Bronchial epithelial cell (primary cell): ENCODE data around the gene SEC14L1. TPM values are rescaled to one million over a fixed set of nuclear protein-coding genes. Genes with fewer than 3 reads are reported as not detected.
"Not testable (repeated sequence)": the region's sequence is repeated elsewhere in the genome, so short reads cannot be mapped to it uniquely, and the experiment has no call there.

ENCODE experiments used
- DNase-seq: peaks from one replicate; pipeline ENCODE4 v3.0.0-alpha.2; 2010; ENCODE audit warnings: low read depth
- FAIRE-seq: peaks from 2 replicates; lab custom pipeline; 2011; peaks lifted over from hg19 to GRCh38; lab: Jason Lieb, UNC
- H3K27me3 ChIP-seq: 2 replicates; pipeline ENCODE4 v1.5.1; 2011; ENCODE audit warnings: low read length; ENCODE audit not compliant: control insufficient read depth, insufficient read depth
- H3K36me3 ChIP-seq: 2 replicates; pipeline ENCODE4 v1.5.1; 2011; ENCODE audit warnings: low read length; ENCODE audit not compliant: control insufficient read depth, insufficient read depth
- H3K4me3 ChIP-seq: 2 replicates; pipeline ENCODE4 v1.5.1; 2011; ENCODE audit warnings: mild to moderate bottlenecking, low read depth, low read length, control low read depth
- CTCF ChIP-seq: IDR thresholded peaks from 2 replicates; pipeline ENCODE4 v1.5.1; 2011; ENCODE audit warnings: mild to moderate bottlenecking, moderate library complexity, low read length, control low read depth, inconsistent platforms; ENCODE audit not compliant: insufficient read depth, severe bottlenecking
- total RNA-seq: library from RNA; depleted of rRNA; stranded (reverse); fragments of >200 nt; gene quantifications from 2 replicates; pipeline ENCODE4 v1.2.1, GENCODE V29; 2014

The SEC14L1 gene
- total RNA-seq, 1 donor from 2014 or later, result 21.6 TPM

- Histone ChIP-seq H3K4me3 (no peak overlapping the region), H3K27me3 (no peaks in the 10 kb centered on the region), H3K36me3 (peaks cover 9% of the 10 kb centered on the region)
- no peak for TF ChIP-seq CTCF
- FAIRE-seq (no peak), DNase-seq (peak; percentile 52)
Observed at GRCh38 chr17:77098884-77099545, 41.8 kb upstream of the SEC14L1 start.

- H3K27me3 ChIP-seq, result no peaks in the 10 kb centered on the region
- peaks cover 6% of the 10 kb centered on the region for H3K36me3 ChIP-seq
- TF ChIP-seq CTCF, result no peak
- DNase-seq (no peak), FAIRE-seq (no peak)
- no peak overlapping the region for H3K4me3 ChIP-seq
Observed at GRCh38 chr17:77099997-77100396, 40.8 kb upstream of the SEC14L1 start.

- H3K36me3 ChIP-seq, result peaks cover 6% of the 10 kb centered on the region
- TF ChIP-seq CTCF, result no peak
- no peak overlapping the region for H3K4me3 ChIP-seq
- DNase-seq (no peak), FAIRE-seq (no peak)
- no peaks in the 10 kb centered on the region for H3K27me3 ChIP-seq
Observed at GRCh38 chr17:77101521-77102410, 39.0 kb upstream of the SEC14L1 start.

- H3K27me3 ChIP-seq, DNase-seq, FAIRE-seq, H3K4me3 ChIP-seq, H3K36me3 ChIP-seq: not testable (repeated sequence)
Observed at GRCh38 chr17:77102411-77103134, 38.2 kb upstream of the SEC14L1 start.

- no peak overlapping the region for H3K4me3 ChIP-seq
- no peaks in the 10 kb centered on the region for H3K36me3 ChIP-seq
- FAIRE-seq (no peak), DNase-seq (no peak)
- no peaks in the 10 kb centered on the region for H3K27me3 ChIP-seq
- TF ChIP-seq CTCF, result no peak
Observed at GRCh38 chr17:77105706-77106105, 35.1 kb upstream of the SEC14L1 start.

GRCh38 chr17:77106874-77107358, 33.9 kb upstream of the SEC14L1 start:
- no peak for TF ChIP-seq CTCF
- no peaks in the 10 kb centered on the region for H3K27me3 ChIP-seq
- no peak overlapping the region for H3K4me3 ChIP-seq
- no peaks in the 10 kb centered on the region for H3K36me3 ChIP-seq
- FAIRE-seq, result no peak
- DNase-seq, result no peak
